SU-DHL-6 (cell line): ENCODE results near the gene TMEM139.

Source experiments
- EZH2phosphoT487 ChIP-seq: fragments of 200-600 bp; sonication (generic), shearing (Covaris generic); conservative IDR thresholded peaks from 2 replicates; pipeline ENCODE4 v1.6.1; 2018; ENCODE audit warnings: mild to moderate bottlenecking, antibody characterized with exemption, low read length, moderate library complexity, mixed read lengths
- TF ChIP-seq, protein P1 (sequence below): fragments of 200-600 bp; sonication (generic); IDR thresholded peaks from one replicate; pipeline ENCODE4 v1.5.1; 2017; ENCODE audit warnings: antibody characterized with exemption, mild to moderate bottlenecking, low read length, moderate library complexity; ENCODE audit not compliant: insufficient read depth, poor library complexity, severe bottlenecking

GRCh38 chr7:143252006-143252405, 32.8 kb upstream of the TMEM139 start:
- TF ChIP-seq, protein P1, sequence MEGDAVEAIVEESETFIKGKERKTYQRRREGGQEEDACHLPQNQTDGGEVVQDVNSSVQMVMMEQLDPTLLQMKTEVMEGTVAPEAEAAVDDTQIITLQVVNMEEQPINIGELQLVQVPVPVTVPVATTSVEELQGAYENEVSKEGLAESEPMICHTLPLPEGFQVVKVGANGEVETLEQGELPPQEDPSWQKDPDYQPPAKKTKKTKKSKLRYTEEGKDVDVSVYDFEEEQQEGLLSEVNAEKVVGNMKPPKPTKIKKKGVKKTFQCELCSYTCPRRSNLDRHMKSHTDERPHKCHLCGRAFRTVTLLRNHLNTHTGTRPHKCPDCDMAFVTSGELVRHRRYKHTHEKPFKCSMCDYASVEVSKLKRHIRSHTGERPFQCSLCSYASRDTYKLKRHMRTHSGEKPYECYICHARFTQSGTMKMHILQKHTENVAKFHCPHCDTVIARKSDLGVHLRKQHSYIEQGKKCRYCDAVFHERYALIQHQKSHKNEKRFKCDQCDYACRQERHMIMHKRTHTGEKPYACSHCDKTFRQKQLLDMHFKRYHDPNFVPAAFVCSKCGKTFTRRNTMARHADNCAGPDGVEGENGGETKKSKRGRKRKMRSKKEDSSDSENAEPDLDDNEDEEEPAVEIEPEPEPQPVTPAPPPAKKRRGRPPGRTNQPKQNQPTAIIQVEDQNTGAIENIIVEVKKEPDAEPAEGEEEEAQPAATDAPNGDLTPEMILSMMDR: no peak
- TF ChIP-seq EZH2phosphoT487: no peak
